ENCODE results near the gene GALNT2. TPM values are rescaled to one million over a fixed set of nuclear protein-coding genes. Genes with fewer than 3 reads are reported as not detected.

GALNT2 gene
- polyA plus RNA-seq, 1 of the 3 experiments (the other 2 are of a cell fraction), result 118 TPM

GRCh38 chr1:230174041-230174440 lies 107.0 kb downstream of the GALNT2 start (continued):
- no peak for TF ChIP-seq USF2 (IDR thresholded peaks at IDR 0.05; ENCODE audit: borderline replicate concordance, low read depth, low read length)
- no peak for TF ChIP-seq RFX5 (IDR thresholded peaks at IDR 0.05; ENCODE audit: low read length)
- TF ChIP-seq PBX3 (IDR thresholded peaks at IDR 0.05), result no peak
- TF ChIP-seq MEF2A (IDR thresholded peaks at IDR 0.05; ENCODE audit: borderline replicate concordance, low read depth), result no peak

- Histone ChIP-seq H3K9me3 (no peaks in the 10 kb centered on the region), H3K4me1 (ENCODE audit: control insufficient read depth in 1 of 2, insufficient read depth in 2 of 2, low read depth in 1 of 2, low read length in 1 of 2) (peaks cover 17 to 37% of the 10 kb centered on the region in 2 experiments; a peak in 3 of 4 replicates), H4K20me1 (ENCODE audit: insufficient read depth) (peaks cover 36% of the 10 kb centered on the region), H3K36me3 (replicated peaks in 1 of 2; ENCODE audit: control insufficient read depth in 1 of 2, insufficient read depth in 2 of 2, low read length in 1 of 2) (peaks cover 7 to 12% of the 10 kb centered on the region in 2 experiments), H2AFZ (ENCODE audit: low read depth) (no peak overlapping the region), H3K27me3 (ENCODE audit: insufficient read depth) (no peaks in the 10 kb centered on the region), H3K4me3 (ENCODE audit: low read depth in 2 of 2, low read length in 1 of 2) (no peak overlapping the region), H3K9ac (no peak overlapping the region), H3K9me2 (no peaks in the 10 kb centered on the region), H3K27ac (ENCODE audit: low read depth in 2 of 2, low read length in 1 of 2) (no peak overlapping the region), H3F3A (replicated peaks; ENCODE audit: insufficient read depth) (peaks cover 10% of the 10 kb centered on the region), H3K79me2 (ENCODE audit: insufficient read depth) (peaks cover 41% of the 10 kb centered on the region), H3K4me2 (no peak overlapping the region)
- TF ChIP-seq SIN3A (IDR thresholded peaks at IDR 0.05; ENCODE audit: borderline replicate concordance, low read depth, low read length) (no peak), TCF12 (IDR thresholded peaks at IDR 0.05) (no peak), ELF1 (IDR thresholded peaks at IDR 0.05) (no peak), RCOR1 (IDR thresholded peaks at IDR 0.05; ENCODE audit: low read length) (no peak), YY1 (IDR thresholded peaks at IDR 0.05; ENCODE audit: low read depth) (no peak), EP300 (IDR thresholded peaks at IDR 0.05; ENCODE audit: borderline replicate concordance in 1 of 2, low read depth in 1 of 2, low read length in 1 of 2) (no peak), NFIC (IDR thresholded peaks at IDR 0.05; ENCODE audit: borderline replicate concordance) (no peak), RAD21 (IDR thresholded peaks at IDR 0.05; ENCODE audit: low read length) (no peak), NRF1 (IDR thresholded peaks at IDR 0.05; ENCODE audit: low read depth, low read length) (no peak), PBX3 (IDR thresholded peaks at IDR 0.05) (no peak), POLR2AphosphoS5 (IDR thresholded peaks at IDR 0.05; ENCODE audit: low read depth, low read length) (no peak), CHD2 (IDR thresholded peaks at IDR 0.05; ENCODE audit: low read length, partially characterized antibody) (no peak), MAX (IDR thresholded peaks at IDR 0.05; ENCODE audit: low read depth) (no peak), GATA2 (CRISPR knock-in tag; IDR thresholded peaks at IDR 0.05) (no peak), TAF1 (IDR thresholded peaks at IDR 0.05; ENCODE audit: borderline replicate concordance, low read depth, low read length) (no peak)
- DNase-seq, result no peak
- ChIA-PET CTCF (interaction anchor here (1.2 kb wide), 1 partner anchor 512 kb away, joined by 3 read pairs; no protein-coding TSS in a partner anchor), POLR2A (no interaction called here)
- 82% methylated on average over 15 of the region's 15 CpGs for WGBS (ENCODE audit: low lambda C conversion rate)
Observed at GRCh38 chr1:230174471-230175162, 107.6 kb downstream of the GALNT2 start.
